Measurements from ENCODE around the gene ALDOB.
A peak's percentile ranks its signal among the peaks of the same experiment; 100 is the strongest.
"Not testable (repeated sequence)": the region's sequence is repeated elsewhere in the genome, so short reads cannot be mapped to it uniquely, and the experiment has no call there.

ALDOB gene

GRCh38 chr9:101418518-101419430 lies 16.8 kb downstream of the ALDOB start:
- no peak for DNase-seq

- DNase-seq, result no peak
Measured at GRCh38 chr9:101417977-101418376, 17.6 kb downstream of the ALDOB start.

- DNase-seq, result no peak
Measured at GRCh38 chr9:101417389-101417788, 18.2 kb downstream of the ALDOB start.

- DNase-seq, result no peak
Measured at GRCh38 chr9:101415578-101415977, 20.0 kb downstream of the ALDOB start.

GRCh38 chr9:101414839-101415238 lies 20.7 kb downstream of the ALDOB start:
- no peak for DNase-seq

GRCh38 chr9:101409079-101409477 lies 26.5 kb downstream of the ALDOB start:
- no peak for DNase-seq

GRCh38 chr9:101408374-101409078 lies 27.0 kb downstream of the ALDOB start:
- no peak for DNase-seq

GRCh38 chr9:101403516-101404285 lies 31.9 kb downstream of the ALDOB start:
- no peak for DNase-seq

- DNase-seq, result no peak
Measured at GRCh38 chr9:101400120-101400519, 35.5 kb downstream of the ALDOB start.

- no peak for DNase-seq
Measured at GRCh38 chr9:101399643-101399970, 36.0 kb downstream of the ALDOB start.

- DNase-seq, result no peak
Measured at GRCh38 chr9:101398930-101399642, 36.5 kb downstream of the ALDOB start.

- peak; percentile 95 for DNase-seq
Measured at GRCh38 chr9:101398068-101398929, 37.3 kb downstream of the ALDOB start, which contains the start of the genes MRPL50 and ZNF189. Gene MRPL50 (minus strand): TSS chr9:101398618. CDS start chr9:101398592, 26 bp downstream. Gene ZNF189 (plus strand): TSS chr9:101398851. CDS start chr9:101399157, 306 bp downstream.

- DNase-seq, result no peak
Measured at GRCh38 chr9:101397746-101398067, 37.9 kb downstream of the ALDOB start.

- DNase-seq, result no peak
Measured at GRCh38 chr9:101394687-101395086, 40.9 kb downstream of the ALDOB start.

GRCh38 chr9:101393135-101393534 lies 42.4 kb downstream of the ALDOB start:
- DNase-seq, result no peak

- no peak for DNase-seq
Measured at GRCh38 chr9:101388507-101388993, 47.0 kb downstream of the ALDOB start.

GRCh38 chr9:101387871-101388506 lies 47.6 kb downstream of the ALDOB start:
- DNase-seq, result peak; percentile 48

GRCh38 chr9:101384873-101385536 lies 50.6 kb downstream of the ALDOB start, which contains the start of gene BAAT:
Gene BAAT (minus strand): TSS chr9:101385006. CDS start chr9:101371404, 13,602 bp downstream.
- not testable (repeated sequence) for DNase-seq

GRCh38 chr9:101383361-101383760 lies 52.2 kb downstream of the ALDOB start:
- DNase-seq, result no peak

GRCh38 chr9:101381833-101382342 lies 53.7 kb downstream of the ALDOB start:
- no peak for DNase-seq

All from NCI-H2171 (cell line).